GM12865 (cell line): ENCODE results near the gene HERC4.

ENCODE experiments used
- DNase-seq: peaks from one replicate; pipeline ENCODE4 v3.0.0; 2010; ENCODE audit warnings: low read depth
- H3K4me3 ChIP-seq: 2 replicates; pipeline ENCODE4 v1.5.1; 2011; ENCODE audit warnings: mild to moderate bottlenecking, low read depth, low read length, control low read depth
- CTCF ChIP-seq: IDR thresholded peaks from 2 replicates; pipeline ENCODE4 v1.5.1; 2011; ENCODE audit warnings: low read length, control low read depth, low read depth, inconsistent platforms; ENCODE audit not compliant: insufficient read depth; ENCODE audit errors: missing control alignments

HERC4 gene

GRCh38 chr10:67917679-67918078 lies 157.4 kb downstream of the HERC4 start:
- H3K4me3 ChIP-seq: no peak overlapping the region
- no peak for TF ChIP-seq CTCF
- DNase-seq: no peak

- TF ChIP-seq CTCF: no peak
- no peak overlapping the region for H3K4me3 ChIP-seq
- no peak for DNase-seq
Observed at GRCh38 chr10:67917169-67917568, 157.9 kb downstream of the HERC4 start.

DNA sequence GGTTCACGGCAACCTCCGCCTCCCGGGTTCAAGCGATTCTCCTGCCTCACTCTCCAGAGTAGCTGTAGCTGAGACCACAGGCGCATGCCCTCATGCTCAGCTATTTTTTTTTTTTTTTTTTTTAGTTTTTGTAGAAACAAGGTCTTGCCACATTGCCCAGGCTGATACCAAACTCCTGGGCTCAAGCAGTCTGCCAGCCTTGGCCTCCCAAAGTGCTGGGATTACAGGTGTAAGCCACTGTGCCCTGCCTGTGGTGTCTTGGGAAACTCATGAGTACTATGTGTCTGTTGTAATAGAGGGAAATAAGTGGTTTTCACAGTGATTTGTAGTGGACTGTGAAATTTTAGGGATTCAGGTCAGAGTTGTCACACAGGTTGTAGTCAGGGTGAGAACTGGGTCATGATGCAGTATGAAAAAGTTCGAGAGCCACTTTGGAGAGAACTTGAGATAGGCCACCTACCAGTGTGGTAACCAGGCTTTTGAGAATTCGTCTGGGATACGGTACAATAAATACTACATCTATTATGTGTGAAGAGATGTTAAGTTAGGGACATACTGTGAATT lies 160.2 kb downstream of the HERC4 start:
- no peak overlapping the region for H3K4me3 ChIP-seq
- no peak for DNase-seq
- TF ChIP-seq CTCF: no peak

DNA sequence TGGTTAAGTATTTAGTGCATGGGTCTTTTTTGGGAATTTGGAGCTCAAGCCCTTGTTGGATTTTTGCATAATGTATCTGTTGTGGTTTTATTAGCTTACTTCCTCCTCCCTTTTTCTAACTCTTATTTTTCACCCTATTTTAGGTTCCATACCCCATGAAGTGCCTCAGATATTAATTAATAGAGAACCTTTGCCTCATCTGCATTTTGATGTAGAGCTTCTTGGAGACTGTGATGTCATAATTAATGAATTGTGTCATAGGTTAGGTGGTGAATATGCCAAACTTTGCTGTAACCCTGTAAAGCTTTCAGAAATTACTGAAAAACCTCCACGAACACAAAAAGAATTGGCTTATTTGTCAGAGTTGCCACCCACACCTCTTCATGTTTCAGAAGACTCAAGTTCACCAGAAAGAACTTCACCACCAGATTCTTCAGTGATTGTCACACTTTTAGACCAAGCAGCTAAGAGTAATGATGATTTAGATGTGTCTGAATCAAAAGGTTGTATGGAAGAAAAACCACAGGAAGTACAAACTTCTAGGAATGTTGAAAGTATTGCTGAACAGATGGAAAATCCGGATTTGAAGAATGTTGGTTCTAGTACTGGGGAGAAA lies 162.6 kb downstream of the HERC4 start:
- TF ChIP-seq CTCF: no peak
- no peak for DNase-seq

DNA sequence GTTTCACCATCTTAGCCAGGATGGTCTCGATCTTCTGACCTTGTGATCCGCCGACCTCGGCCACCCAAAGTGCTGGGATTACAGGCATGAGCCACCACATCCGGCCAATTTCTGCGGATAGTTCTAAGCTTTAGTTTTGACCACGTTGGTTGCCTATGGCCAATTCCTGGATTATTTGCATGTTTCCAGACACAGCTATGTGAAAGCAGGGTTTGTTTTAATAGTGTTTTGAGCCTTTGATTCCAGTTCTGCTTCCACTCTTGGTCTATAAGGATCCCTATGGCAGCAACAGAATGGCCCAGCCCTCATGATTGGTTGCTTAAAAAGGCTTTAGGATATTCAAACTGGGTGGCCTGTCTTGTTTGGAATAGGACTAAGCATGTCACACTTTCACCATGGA lies 171.5 kb downstream of the HERC4 start:
- no peak for TF ChIP-seq CTCF
- H3K4me3 ChIP-seq: no peak overlapping the region
- no peak for DNase-seq

More for the DNA sequence above, 162.6 kb downstream of the HERC4 start:
- H3K4me3 ChIP-seq: no peak overlapping the region

DNA sequence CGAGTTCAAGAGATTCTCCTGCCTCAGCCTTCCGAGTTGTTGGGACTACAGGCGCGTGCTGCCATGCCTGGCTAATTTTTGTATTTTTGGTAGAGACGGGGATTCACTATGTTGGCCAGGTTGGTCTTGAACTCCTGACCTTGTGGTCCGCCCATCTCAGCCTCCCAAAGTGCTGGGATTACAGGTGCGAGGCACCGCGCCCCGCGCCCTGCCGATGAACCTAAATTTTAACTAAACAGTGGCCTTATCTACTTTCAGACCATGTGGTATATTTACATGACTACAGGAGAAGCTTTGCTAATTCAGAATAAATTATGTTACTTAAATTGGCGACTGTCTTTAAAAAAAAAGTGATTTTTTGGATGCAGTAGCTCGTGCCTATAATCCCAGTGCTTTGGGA lies 181.4 kb downstream of the HERC4 start:
- no peak for TF ChIP-seq CTCF
- no peak overlapping the region for H3K4me3 ChIP-seq
- no peak for DNase-seq
